PC-9 (cell line): Measurements from ENCODE around the gene OR4K15. TPM values are rescaled to one million over a fixed set of nuclear protein-coding genes. Genes with fewer than 3 reads are reported as not detected.

Source experiments
- BruUV-seq: library from RNA; stranded (reverse); fragments of 400-500 nt; replicated peaks from 2 replicates; lab custom pipeline; 2021; lab: Mats Ljungman, UMichigan
- CTCF ChIA-PET: fragments of 300-600 bp; sonication (Branson Sonifier 250); formaldehyde crosslinking; loops from one replicate; lab custom pipeline; 2022; ENCODE audit warnings: antibody characterized with exemption; lab: Charles Lee
- POLR2A ChIA-PET: fragments of 300-600 bp; sonication (Branson Sonifier 250); formaldehyde crosslinking; loops from one replicate; lab custom pipeline; 2022; ENCODE audit warnings: antibody characterized with exemption; ENCODE audit not compliant: unreplicated experiment; lab: Charles Lee
- DNase-seq, 2 experiments: peaks; one replicate each; pipeline versions ENCODE4 v3.0.0 to v3.0.0-alpha.2; 2015 to 2022; ENCODE audit warnings: mixed read lengths in 1 of 2
- H2AFZ ChIP-seq: fragments of 200-600 bp; sonication (generic); 2 replicates; pipeline ENCODE4 v1.8.1; 2017; ENCODE audit warnings: antibody characterized with exemption
- H3F3A ChIP-seq: fragments of 200-600 bp; sonication (generic); 2 replicates; pipeline ENCODE4 v1.8.1; 2017; ENCODE audit warnings: antibody characterized with exemption, mild to moderate bottlenecking, low read depth; ENCODE audit not compliant: insufficient read depth
- H3K27ac ChIP-seq: fragments of 200-600 bp; sonication (generic); 2 replicates; pipeline ENCODE4 v1.6.1; 2016; ENCODE audit warnings: mixed run types
- H3K27me3 ChIP-seq: fragments of 200-600 bp; sonication (generic); 2 replicates; pipeline ENCODE4 v1.6.1; 2016; ENCODE audit warnings: low read depth, mixed run types; ENCODE audit not compliant: insufficient read depth
- H3K36me3 ChIP-seq: fragments of 200-600 bp; sonication (generic); 2 replicates; pipeline ENCODE4 v1.6.1; 2016; ENCODE audit warnings: low read depth, mixed run types
- H3K4me1 ChIP-seq: fragments of 200-600 bp; sonication (generic); replicated peaks from 2 replicates; pipeline ENCODE4 v1.6.1; 2016; ENCODE audit warnings: mixed run types; ENCODE audit not compliant: insufficient read depth
- H3K4me2 ChIP-seq: fragments of 200-600 bp; sonication (generic); 2 replicates; pipeline ENCODE4 v1.6.1; 2017; ENCODE audit warnings: mixed run types
- H3K4me3 ChIP-seq: fragments of 200-600 bp; sonication (generic); 2 replicates; pipeline ENCODE4 v1.6.1; 2016; ENCODE audit warnings: mixed run types
- H3K79me2 ChIP-seq: fragments of 200-600 bp; sonication (generic); 2 replicates; pipeline ENCODE4 v1.6.1; 2017; ENCODE audit warnings: low read depth, mixed run types
- H3K9me2 ChIP-seq: fragments of 200-600 bp; sonication (generic); 2 replicates; pipeline ENCODE4 v1.8.1; 2017; ENCODE audit warnings: mild to moderate bottlenecking; ENCODE audit not compliant: insufficient read depth
- H3K9me3 ChIP-seq: fragments of 200-600 bp; sonication (generic); 2 replicates; pipeline ENCODE4 v1.8.1; 2016; ENCODE audit warnings: low read depth; ENCODE audit not compliant: insufficient read depth
- H4K20me1 ChIP-seq: fragments of 200-600 bp; sonication (generic); 2 replicates; pipeline ENCODE4 v1.8.1; 2017; ENCODE audit not compliant: insufficient read depth
- EZH2 ChIP-seq: fragments of 200-600 bp; sonication (generic); IDR thresholded peaks from 2 replicates; pipeline ENCODE4 v1.8.0; 2017; ENCODE audit warnings: antibody characterized with exemption, low read depth
- intact Hi-C: fragments of 100-400 bp; cut with micrococcal nuclease; formaldehyde crosslinking; loops from one replicate; pipeline ENCODE4 v1.10.0; 2022; ENCODE audit not compliant: unreplicated experiment
- total RNA-seq: library from RNA; stranded (reverse); gene quantifications from 2 replicates; pipeline ENCODE4 v1.2.3, GENCODE V29; 2021
- TF ChIP-seq, protein P1 (sequence below): fragments of 200-600 bp; sonication (generic); conservative IDR thresholded peaks from 2 replicates; pipeline ENCODE4 v1.6.1; 2017; ENCODE audit warnings: mixed run types, antibody characterized with exemption, mild to moderate bottlenecking, moderate library complexity

OR4K15 gene
- total RNA-seq, 1 experiment from 2014 or later: not detected

DNA sequence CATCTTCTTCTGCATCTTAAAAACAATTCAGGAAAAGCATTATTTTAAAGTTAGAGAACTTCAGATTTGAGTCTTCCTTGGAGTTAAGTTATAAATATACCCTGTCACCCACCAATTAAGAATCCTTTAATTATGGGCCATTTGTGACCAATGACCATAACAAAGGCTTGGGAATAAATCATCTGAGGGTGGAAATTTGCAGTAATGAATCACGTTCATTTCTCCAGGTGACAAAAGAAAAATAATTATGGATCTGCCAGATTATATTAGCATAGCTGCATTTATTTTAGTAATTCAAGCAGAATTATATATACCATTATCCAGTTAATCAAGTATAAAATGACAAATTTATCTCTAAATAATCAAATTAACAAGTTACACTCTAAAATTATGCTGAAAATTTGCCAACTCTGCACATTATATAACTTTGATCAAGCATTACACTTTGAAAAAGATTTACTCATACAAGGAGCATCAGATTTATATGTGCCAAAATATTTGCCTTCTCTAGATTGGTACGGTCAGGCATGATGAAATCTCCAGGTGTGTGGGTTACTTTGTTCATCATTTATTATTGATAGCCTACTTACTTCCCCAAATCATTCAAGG is 44.0 kb downstream of the OR4K15 start, which contains the start of gene OR4K14:
TSS of gene OR4K14 (minus strand) at position 51 of the 609 bp plus-strand sequence. CDS start 4,114 bp downstream, outside the sequence.
- Histone ChIP-seq H3K9me3 (no peaks in the 10 kb centered on the region), H3K27ac (no peak within 1 kb of the TSS), H3K9me2 (no peaks in the 10 kb centered on the region), H3K36me3 (no peaks in the 10 kb centered on the region), H3K4me3 (no peak within 1 kb of the TSS), H3K27me3 (no peaks in the 10 kb centered on the region), H3K79me2 (no peaks in the 10 kb centered on the region), H3F3A (no peaks in the 10 kb centered on the region), H2AFZ (no peak within 1 kb of the TSS), H3K4me2 (no peak within 1 kb of the TSS), H3K4me1 (no peaks in the 10 kb centered on the region), H4K20me1 (no peaks in the 10 kb centered on the region)
- POLR2A ChIA-PET: no interaction called here
- DNase-seq: no peak
- CTCF ChIA-PET: no interaction called here
- TF ChIP-seq, protein P1, sequence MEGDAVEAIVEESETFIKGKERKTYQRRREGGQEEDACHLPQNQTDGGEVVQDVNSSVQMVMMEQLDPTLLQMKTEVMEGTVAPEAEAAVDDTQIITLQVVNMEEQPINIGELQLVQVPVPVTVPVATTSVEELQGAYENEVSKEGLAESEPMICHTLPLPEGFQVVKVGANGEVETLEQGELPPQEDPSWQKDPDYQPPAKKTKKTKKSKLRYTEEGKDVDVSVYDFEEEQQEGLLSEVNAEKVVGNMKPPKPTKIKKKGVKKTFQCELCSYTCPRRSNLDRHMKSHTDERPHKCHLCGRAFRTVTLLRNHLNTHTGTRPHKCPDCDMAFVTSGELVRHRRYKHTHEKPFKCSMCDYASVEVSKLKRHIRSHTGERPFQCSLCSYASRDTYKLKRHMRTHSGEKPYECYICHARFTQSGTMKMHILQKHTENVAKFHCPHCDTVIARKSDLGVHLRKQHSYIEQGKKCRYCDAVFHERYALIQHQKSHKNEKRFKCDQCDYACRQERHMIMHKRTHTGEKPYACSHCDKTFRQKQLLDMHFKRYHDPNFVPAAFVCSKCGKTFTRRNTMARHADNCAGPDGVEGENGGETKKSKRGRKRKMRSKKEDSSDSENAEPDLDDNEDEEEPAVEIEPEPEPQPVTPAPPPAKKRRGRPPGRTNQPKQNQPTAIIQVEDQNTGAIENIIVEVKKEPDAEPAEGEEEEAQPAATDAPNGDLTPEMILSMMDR: no peak
- no peak for TF ChIP-seq EZH2
- no TSS peak for BruUV-seq
- intact Hi-C loops: no loop called here

Other genes with a start within 250 kb of the OR4K15 start
- not detected in 2 replicates for gene OR4Q3, start 232.0 kb upstream of the OR4K15 start, total RNA-seq
- not detected in 2 replicates for gene OR4M1, start 202.1 kb upstream of the OR4K15 start, total RNA-seq
- not detected in 2 replicates for gene OR4N2, start 171.8 kb upstream of the OR4K15 start, total RNA-seq
- not detected in 2 replicates for gene OR4K2, start 100.4 kb upstream of the OR4K15 start, total RNA-seq
- gene OR4K5, start 55.0 kb upstream of the OR4K15 start, total RNA-seq: not detected in 2 replicates
- gene OR4K1, start 44.7 kb upstream of the OR4K15 start, total RNA-seq: not detected in 2 replicates
- not detected in 2 replicates for gene OR4Q2, start 26.6 kb downstream of the OR4K15 start, total RNA-seq
- not detected in 2 replicates for gene OR4K14, start 43.7 kb downstream of the OR4K15 start, total RNA-seq
- not detected in 2 replicates for gene OR4K13, start 60.4 kb downstream of the OR4K15 start, total RNA-seq
- not detected in 2 replicates for gene OR4L1, start 84.5 kb downstream of the OR4K15 start, total RNA-seq
- not detected in 2 replicates for gene OR4K17, start 135.1 kb downstream of the OR4K15 start, total RNA-seq
- gene OR4N5, start 163.2 kb downstream of the OR4K15 start, total RNA-seq: not detected in 2 replicates
- gene OR11G2, start 215.3 kb downstream of the OR4K15 start, total RNA-seq: not detected in 2 replicates
- gene OR11H6, start 248.1 kb downstream of the OR4K15 start, total RNA-seq: not detected in 2 replicates